ENCODE results near the gene KCNN3.

GRCh38 chr1:154720328-154721297 lies 149.5 kb downstream of the KCNN3 start:
- TF ChIP-seq POLR2AphosphoS5 (IDR thresholded peaks at IDR 0.05; ENCODE audit: low read depth, low read length), result no peak
- TF ChIP-seq POLR2A (IDR thresholded peaks at IDR 0.05; ENCODE audit: low read depth, low read length), result no peak
- no peak for TF ChIP-seq SPI1 (IDR thresholded peaks at IDR 0.05; ENCODE audit: low read depth, low read length)

Data from GM12891 (cell line).